HG03064 (cell line): ENCODE data around the gene LRRC32.

Experiments used
- ATAC-seq: cut with Tn5 transposase; IDR thresholded peaks from one replicate; pipeline ENCODE4 v1.9.1; 2021; ENCODE audit warnings: low read depth; ENCODE audit not compliant: unreplicated experiment

Gene LRRC32

DNA sequence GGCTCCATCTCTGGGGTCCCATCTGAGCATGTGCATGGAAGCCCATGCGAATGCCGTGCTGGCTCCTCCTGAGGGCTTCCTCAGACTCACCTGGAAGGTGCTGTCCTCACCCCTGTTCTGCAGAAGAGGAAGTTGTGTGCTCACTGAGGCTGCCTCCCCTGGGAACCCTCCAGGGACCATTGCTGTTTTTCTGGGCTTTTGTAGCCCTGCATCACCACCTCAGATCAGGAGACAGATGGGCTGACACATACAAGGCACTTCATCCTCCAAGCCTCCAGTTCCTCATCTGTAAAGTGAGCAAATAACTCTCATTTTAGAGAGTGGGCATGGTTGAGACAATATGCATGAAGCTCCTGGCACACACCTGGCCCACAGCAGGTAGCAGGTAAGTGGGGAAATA, 12.1 kb upstream of the LRRC32 start:
- no peak for ATAC-seq

- ATAC-seq, result no peak
Measured at GRCh38 chr11:76682106-76682505, 11.6 kb upstream of the LRRC32 start.

DNA sequence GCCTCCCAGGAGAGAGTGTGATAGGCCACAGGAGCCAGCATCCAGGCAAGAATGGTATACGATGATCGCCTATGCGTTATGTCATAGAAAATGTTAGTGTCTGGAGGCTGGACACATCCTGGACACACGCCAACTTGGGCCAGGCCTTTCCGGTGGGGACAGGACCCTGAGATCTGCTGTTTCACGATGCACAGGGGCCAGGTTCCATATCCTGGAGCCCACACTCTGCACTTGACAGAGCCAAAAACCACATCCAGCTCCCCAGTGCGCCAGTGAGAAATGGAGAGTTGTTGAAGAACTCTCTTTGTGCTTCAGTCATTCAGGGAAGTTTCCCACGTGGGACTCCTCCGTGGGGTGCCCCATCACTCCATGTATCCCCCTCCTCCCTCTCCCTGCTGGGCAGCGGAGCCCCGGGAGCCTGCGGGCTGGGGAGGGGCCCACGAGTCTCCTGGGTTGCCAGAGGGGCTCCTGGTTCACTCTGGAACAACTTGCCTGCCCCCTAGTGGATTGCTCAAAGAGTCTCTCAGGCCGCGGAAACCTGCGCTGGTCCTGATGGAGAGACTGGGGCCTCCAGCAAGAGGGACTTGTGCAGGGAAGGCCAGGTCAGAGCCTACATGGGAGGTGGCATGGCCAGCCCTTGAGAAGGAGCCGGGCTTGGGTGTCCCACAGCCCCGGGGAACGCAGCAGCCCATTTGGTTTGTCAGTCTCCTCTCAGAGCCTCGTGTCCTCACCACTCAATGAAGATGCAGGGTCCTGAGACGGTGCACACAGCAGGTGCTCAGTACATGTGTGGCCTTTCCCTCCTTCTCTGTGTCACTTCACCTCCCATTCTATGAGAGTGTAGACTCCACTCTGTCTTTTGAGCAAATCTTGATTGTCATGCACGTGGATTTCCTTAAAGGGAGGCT, 10.2 kb upstream of the LRRC32 start:
- ATAC-seq, result no peak

- ATAC-seq, result no peak
Measured at GRCh38 chr11:76678321-76678720, 7.8 kb upstream of the LRRC32 start.

- no peak for ATAC-seq
Measured at GRCh38 chr11:76677458-76677765, 6.9 kb upstream of the LRRC32 start.

- no peak for ATAC-seq
Measured at GRCh38 chr11:76676636-76677457, 6.3 kb upstream of the LRRC32 start.

- ATAC-seq, result no peak
Measured at GRCh38 chr11:76674517-76675400, 4.2 kb upstream of the LRRC32 start.

- no peak for ATAC-seq
Measured at GRCh38 chr11:76673176-76674142, 2.9 kb upstream of the LRRC32 start.

DNA sequence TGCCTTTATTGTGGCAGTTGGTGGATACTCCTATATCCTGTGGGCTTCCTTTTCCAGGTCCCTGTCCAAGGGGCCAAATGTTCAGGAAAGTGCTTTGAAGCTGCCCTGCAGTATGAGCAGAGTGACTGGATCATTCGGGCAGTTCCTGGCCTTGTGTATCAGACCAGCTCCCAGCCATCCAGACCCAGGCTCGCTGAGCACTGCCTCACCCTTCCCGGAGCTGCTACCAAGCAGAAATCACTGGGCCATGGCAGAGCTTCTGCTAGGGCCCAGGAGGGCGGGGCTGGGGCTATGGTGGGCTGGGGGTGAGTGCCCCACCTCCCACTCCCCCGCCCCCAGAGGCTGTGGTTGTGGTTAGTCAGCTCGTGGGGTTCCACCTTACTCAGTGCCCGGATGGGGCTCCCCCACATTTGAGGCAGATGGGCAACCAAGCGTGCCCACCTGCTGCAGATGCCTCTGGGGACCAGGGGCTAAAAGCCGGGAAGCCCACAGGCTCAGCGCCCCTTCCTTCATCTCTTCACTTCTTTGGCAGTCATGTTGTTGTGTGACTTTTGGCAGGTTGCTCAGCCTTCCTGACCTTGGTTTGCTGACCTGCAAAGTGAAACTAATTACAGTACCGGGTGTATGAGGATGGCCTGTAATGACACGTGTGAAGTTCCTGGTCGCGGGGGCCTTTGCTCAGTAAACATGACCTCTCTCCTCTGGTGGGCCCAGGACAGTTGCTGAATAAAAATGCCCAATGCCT, 2.1 kb upstream of the LRRC32 start:
- peak; percentile 55 for ATAC-seq

DNA sequence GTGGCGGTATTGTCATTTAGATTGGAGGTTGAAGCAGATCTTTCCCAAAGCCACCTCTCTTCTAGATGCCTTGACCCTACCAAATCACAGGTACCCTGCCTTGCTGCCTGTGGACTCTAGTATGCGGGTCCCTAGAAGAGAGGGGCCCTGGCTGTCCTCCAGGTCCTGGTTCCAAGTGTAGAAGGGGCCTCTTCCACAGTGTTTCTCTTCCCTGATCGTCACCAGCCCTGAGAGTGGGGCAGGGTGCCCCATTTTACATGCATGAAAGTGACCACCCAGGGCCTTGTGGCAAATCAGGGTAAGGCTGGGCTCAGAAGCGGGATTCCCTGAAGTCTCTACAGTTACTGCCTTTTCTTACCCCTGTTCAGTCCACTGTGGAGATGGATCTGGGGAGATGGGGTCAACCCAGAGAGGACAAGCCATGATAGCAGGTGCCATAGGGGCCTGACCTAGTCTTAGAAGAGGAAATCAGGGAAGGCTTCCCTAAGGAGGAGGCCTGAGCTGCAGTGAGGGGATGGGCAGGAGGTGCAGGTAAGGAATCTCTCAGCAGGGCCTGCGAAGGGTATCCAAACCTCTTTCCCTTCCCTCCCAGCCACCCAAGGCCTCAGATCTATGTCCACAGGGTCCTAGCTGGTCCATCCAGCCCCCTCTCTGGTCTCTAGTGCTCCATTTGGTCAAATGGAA, 1.2 kb upstream of the LRRC32 start:
- no peak for ATAC-seq

- ATAC-seq, result no peak
Measured at GRCh38 chr11:76671237-76671592, 668 bp upstream of the LRRC32 start.

DNA sequence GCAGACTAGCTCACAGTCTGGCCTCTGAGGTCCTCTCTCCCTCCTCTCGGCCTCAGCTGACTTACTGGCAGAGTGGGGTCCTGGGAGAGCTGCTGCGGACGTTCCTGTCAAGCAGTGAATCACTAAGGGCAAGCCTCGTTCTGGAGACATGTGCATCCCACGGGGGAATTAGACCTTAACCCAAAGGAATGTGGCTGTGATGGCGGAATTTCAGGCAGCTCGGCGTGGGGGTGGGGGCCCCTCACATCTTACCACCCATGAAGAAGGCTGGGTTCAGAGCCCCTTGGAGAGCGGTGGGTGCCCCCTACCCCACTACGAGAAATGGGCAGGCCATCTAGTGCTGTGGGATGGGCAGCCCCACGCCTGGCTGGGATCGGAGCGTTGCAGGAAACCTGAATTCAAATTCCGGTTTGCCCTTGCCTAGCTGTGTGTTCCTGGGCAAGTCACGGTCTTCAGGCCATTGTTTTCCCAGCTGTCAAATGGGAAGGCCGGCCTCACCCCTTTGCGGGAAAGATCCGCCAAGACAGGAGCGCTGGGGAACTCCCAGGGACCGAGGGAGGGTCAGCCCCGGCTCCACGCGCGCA, 554 bp downstream of the LRRC32 start:
- no peak for ATAC-seq

- ATAC-seq, result no peak
Measured at GRCh38 chr11:76668362-76669155, 2.0 kb downstream of the LRRC32 start.

GRCh38 chr11:76667856-76668255, 2.7 kb downstream of the LRRC32 start:
- ATAC-seq, result no peak

DNA sequence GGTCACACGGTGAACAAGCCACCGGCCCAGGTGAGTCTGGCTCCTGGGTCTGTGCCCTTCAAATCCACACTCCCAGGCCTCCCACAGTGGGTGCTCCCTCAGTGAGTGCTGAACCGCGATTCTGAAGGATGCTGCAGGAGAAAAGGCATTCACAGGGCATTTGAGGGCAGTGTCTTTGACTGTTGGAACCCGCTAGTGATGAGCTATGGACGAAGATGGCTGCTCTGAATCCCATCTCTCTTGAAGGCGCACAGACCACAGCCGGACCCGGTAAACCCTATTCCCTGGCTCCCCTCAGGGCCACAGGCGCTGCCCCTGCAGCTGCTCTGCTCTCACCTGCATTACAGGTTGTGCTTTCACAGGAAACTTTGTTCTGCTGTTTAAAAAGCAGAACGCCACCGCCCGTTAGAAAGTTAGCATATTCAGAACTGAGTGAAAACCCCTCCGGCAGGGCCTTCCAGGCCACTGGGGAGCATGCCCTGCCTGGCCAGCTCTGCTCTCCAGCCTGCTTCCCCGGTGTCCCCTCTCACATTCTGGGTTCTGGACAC, 3.2 kb downstream of the LRRC32 start:
- ATAC-seq, result no peak

DNA sequence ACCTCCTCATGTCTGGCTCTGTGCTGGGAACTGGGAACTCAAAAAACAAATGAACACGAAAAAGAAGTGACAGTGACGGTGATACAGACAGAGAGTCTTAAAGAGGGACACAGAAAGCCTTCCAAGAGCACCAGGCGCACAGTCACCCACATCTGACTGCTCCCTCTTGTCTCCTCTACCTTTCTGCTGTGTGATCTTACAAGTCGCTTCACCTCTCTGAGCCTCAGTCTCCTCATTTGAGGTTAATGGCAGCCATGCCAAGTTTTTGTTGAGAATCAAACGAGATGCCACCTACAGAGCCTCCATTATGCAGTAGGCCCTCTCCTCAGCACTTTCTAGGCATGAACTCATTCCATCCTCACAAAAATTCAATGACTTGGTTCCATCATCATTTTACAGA, 3.7 kb downstream of the LRRC32 start:
- no peak for ATAC-seq

- peak; percentile 62 for ATAC-seq
Measured at GRCh38 chr11:76666408-76666807, 4.1 kb downstream of the LRRC32 start.
